Progenitor cell of endocrine pancreas (in vitro differentiated cells): ENCODE measurements around the gene HIVEP3. TPM values are rescaled to one million over a fixed set of nuclear protein-coding genes. Genes with fewer than 3 reads are reported as not detected.

Source experiments
- DNase-seq: peaks from one replicate; pipeline ENCODE4 v3.0.0; 2021; ENCODE audit warnings: low spot score; ENCODE audit not compliant: unreplicated experiment
- H3K27ac Mint-ChIP-seq: 2 replicates; pipeline ENCODE4 v1.8.0; 2021; ENCODE audit warnings: mild to moderate bottlenecking, moderate library complexity, mixed read lengths
- H3K27me3 Mint-ChIP-seq: 2 replicates; pipeline ENCODE4 v1.8.0; 2021; ENCODE audit warnings: mixed read lengths
- H3K36me3 Mint-ChIP-seq: 2 replicates; pipeline ENCODE4 v1.8.0; 2022; ENCODE audit warnings: mixed read lengths; ENCODE audit not compliant: insufficient read depth
- H3K4me1 Mint-ChIP-seq: 2 replicates; pipeline ENCODE4 v1.8.0; 2021; ENCODE audit warnings: low read depth, mixed read lengths
- H3K4me3 Mint-ChIP-seq: 2 replicates; pipeline ENCODE4 v1.8.0; 2021; ENCODE audit warnings: low read depth, mild to moderate bottlenecking, moderate library complexity, mixed read lengths
- H3K9me3 Mint-ChIP-seq: 2 replicates; pipeline ENCODE4 v1.8.0; 2021; ENCODE audit warnings: low read depth, mixed read lengths
- total RNA-seq: library from RNA; stranded (reverse); gene quantifications from 2 replicates; pipeline ENCODE4 v1.2.1, GENCODE V29; 2021
- TF ChIP-seq, protein P1 (sequence below): fragments of 200-600 bp; sonication (generic); IDR thresholded peaks from one replicate; pipeline ENCODE4 v1.5.0; 2021; ENCODE audit warnings: antibody characterized with exemption, mild to moderate bottlenecking; ENCODE audit not compliant: unreplicated experiment

Gene HIVEP3
- total RNA-seq, 1 donor from 2014 or later = 1.1 TPM

DNA sequence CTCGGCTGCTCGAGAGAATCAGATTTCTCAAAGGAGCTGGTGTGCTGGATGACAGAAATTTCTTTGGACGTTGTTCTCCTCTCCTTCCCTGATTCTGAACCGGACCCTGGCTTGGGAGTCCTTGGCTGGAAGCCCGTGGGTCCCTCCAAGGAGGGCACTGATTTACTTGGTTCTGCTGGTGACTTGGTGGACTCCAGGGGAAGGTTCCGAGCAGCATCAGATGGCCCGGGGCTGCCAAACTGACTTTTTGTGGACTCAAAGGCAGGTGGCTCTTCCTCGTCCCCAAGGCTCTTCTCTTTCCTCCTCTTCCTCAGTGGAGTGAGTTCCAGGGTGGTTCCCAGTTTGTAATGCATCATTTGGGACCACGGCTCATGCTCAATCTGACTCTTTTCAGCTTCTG lies 336.4 kb downstream of the HIVEP3 start:
- TF ChIP-seq, protein P1, sequence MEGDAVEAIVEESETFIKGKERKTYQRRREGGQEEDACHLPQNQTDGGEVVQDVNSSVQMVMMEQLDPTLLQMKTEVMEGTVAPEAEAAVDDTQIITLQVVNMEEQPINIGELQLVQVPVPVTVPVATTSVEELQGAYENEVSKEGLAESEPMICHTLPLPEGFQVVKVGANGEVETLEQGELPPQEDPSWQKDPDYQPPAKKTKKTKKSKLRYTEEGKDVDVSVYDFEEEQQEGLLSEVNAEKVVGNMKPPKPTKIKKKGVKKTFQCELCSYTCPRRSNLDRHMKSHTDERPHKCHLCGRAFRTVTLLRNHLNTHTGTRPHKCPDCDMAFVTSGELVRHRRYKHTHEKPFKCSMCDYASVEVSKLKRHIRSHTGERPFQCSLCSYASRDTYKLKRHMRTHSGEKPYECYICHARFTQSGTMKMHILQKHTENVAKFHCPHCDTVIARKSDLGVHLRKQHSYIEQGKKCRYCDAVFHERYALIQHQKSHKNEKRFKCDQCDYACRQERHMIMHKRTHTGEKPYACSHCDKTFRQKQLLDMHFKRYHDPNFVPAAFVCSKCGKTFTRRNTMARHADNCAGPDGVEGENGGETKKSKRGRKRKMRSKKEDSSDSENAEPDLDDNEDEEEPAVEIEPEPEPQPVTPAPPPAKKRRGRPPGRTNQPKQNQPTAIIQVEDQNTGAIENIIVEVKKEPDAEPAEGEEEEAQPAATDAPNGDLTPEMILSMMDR = no peak
- Mint-ChIP-seq H3K9me3 (no peaks in the 10 kb centered on the region), H3K27me3 (peaks cover 7% of the 10 kb centered on the region), H3K4me3 (no peak overlapping the region), H3K36me3 (no peaks in the 10 kb centered on the region), H3K4me1 (no peaks in the 10 kb centered on the region), H3K27ac (no peak overlapping the region)
- no peak for DNase-seq

DNA sequence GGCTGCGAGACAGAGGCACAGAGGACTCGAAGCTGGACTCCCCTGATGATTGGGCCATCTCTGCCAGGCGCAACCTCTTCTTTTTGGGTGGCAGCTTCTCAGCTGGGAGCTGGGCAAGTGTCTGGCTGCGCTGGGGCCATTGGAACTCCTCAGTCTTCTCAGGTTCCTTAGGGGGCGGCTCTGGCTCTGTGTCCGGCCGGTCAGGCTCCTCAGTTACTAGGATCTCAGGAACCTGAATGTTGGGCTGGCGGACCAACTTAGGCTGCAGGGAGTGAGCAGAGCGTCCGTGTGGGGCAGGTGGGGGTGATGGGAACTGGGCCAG lies 336.8 kb downstream of the HIVEP3 start:
- H3K27ac Mint-ChIP-seq = no peak overlapping the region
- peaks cover 7% of the 10 kb centered on the region for H3K27me3 Mint-ChIP-seq
- no peaks in the 10 kb centered on the region for H3K9me3 Mint-ChIP-seq
- TF ChIP-seq, protein P1 = no peak
- DNase-seq = no peak
- H3K4me1 Mint-ChIP-seq = no peaks in the 10 kb centered on the region
- no peak overlapping the region for H3K4me3 Mint-ChIP-seq
- no peaks in the 10 kb centered on the region for H3K36me3 Mint-ChIP-seq

DNA sequence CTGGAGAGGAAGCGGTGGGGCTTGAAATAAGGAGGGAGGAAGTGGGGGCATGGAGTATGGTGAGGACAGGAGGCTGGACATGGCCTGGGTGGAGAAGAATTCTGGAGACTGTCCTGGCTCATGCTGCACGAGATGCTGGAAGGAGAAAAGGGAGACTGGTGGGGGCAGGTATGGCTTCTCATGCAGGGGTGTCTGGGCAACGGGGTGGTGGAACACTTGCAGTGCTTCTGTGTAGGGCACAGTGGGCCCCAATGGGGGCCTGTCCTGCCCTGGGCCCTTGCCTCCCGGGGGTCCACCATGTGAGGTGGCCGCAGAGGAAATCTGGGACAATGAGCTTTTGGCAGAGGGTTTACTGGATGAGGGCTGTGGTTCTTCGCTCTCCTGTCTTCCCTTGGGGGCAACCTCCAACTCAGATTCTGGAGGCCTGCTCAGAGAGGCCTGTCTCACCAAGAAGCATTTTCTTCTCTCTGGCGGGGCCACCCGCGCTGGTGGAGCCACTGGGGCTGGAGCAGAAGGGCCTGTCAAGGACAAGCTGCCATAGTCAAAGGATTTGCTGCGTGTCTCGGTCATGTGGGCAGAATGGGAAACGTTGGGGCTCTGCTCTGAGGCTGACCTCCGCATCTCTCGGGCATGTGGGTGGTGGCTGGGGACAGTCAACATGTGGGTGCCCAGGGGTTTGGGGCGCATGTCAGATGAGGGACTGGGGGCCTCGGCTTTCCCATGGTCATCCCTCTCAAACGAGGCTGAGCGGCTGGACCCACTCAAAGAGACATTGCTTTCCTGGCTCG lies 337.3 kb downstream of the HIVEP3 start:
- DNase-seq = no peak
- Mint-ChIP-seq H3K4me3 (no peak overlapping the region), H3K36me3 (no peaks in the 10 kb centered on the region), H3K27ac (no peak overlapping the region), H3K27me3 (peaks cover 7% of the 10 kb centered on the region), H3K9me3 (no peaks in the 10 kb centered on the region), H3K4me1 (no peaks in the 10 kb centered on the region)
- TF ChIP-seq, protein P1 = no peak

DNA sequence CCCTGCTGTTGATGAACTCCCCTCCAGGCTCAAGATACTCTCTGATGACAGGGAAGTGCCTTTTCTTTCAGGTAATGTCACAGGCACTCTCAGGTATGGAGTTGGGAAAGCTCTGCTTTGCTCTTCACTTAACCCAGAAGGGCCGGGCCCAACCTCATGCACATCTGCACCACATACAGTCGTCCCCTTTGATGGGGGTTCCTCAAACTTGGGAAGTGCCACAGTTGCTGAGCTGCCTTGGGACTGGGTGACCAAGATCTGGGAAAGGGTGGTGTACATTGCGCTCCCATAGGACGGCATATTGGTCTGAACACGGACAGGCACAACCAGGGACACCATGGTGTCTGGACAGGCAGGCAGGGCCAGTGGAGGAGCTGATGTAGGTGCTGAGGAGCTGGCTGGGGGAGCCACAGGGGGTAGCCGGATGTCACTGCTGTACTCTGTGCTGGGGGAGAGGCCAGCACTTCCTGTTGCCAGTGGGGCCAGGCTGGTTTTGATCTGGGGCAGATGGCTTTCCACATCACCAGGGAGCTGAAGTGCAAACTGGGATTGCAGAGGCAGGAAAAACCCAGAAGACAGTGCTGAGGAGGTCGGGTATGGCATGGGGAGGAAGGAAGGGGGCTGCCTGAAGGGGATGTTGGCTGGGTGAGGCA lies 338.1 kb downstream of the HIVEP3 start:
- TF ChIP-seq, protein P1 = no peak
- H3K4me3 Mint-ChIP-seq = no peak overlapping the region
- peaks cover 10% of the 10 kb centered on the region for H3K27me3 Mint-ChIP-seq

DNA sequence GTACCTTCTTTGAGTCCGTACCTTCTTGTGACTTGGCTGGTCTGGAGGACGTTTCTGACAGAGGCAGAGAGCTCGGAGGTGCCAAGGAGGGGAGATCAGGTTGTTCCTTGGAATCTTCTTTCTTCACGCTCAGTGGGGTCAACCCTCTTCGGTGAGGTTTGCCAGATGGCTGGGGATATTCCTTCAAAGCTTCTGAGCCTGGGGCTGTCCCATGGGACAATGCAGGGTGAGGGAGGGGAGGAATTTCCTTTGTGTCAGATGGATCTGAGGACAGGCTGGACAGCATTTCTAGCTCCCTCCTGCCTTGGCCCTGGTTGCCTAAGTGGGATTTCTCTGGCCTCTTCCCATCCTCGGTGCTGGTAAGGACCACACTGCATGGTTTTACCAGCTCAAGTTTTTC lies 338.7 kb downstream of the HIVEP3 start:
- no peak overlapping the region for H3K4me3 Mint-ChIP-seq
- no peak for DNase-seq
- H3K9me3 Mint-ChIP-seq = no peaks in the 10 kb centered on the region
- TF ChIP-seq, protein P1 = no peak
- no peak overlapping the region for H3K27ac Mint-ChIP-seq
- H3K27me3 Mint-ChIP-seq = peaks cover 13% of the 10 kb centered on the region
- no peaks in the 10 kb centered on the region for H3K4me1 Mint-ChIP-seq
- no peaks in the 10 kb centered on the region for H3K36me3 Mint-ChIP-seq

More for the DNA sequence above, 338.1 kb downstream of the HIVEP3 start:
- no peaks in the 10 kb centered on the region for H3K4me1 Mint-ChIP-seq
- no peaks in the 10 kb centered on the region for H3K36me3 Mint-ChIP-seq
- H3K27ac Mint-ChIP-seq = no peak overlapping the region
- H3K9me3 Mint-ChIP-seq = no peaks in the 10 kb centered on the region
- no peak for DNase-seq
